HEK293T (cell line): ENCODE measurements around the gene ACTRT2.

Experiments used
- BHLHE40 ChIP-seq: fragments of 450-650 bp; IDR thresholded peaks from 2 replicates; pipeline ENCODE4 v1.6.1; 2016; ENCODE audit warnings: mild to moderate bottlenecking, moderate library complexity, borderline replicate concordance
- CTBP1 ChIP-seq: fragments of 450-650 bp; IDR thresholded peaks from 2 replicates; pipeline ENCODE4 v1.6.1; 2016; ENCODE audit warnings: borderline replicate concordance
- ELF4 ChIP-seq: fragments of 450-650 bp; IDR thresholded peaks from 2 replicates; pipeline ENCODE4 v1.6.1; 2017; ENCODE audit warnings: antibody characterized with exemption
- FOXA1 ChIP-seq: fragments of 450-650 bp; IDR thresholded peaks from 2 replicates; pipeline ENCODE4 v1.6.1; 2016; ENCODE audit warnings: mild to moderate bottlenecking
- FOXK2 ChIP-seq: fragments of 450-650 bp; IDR thresholded peaks from 2 replicates; pipeline ENCODE4 v1.6.1; 2016; ENCODE audit warnings: mild to moderate bottlenecking
- FOXM1 ChIP-seq: fragments of 450-650 bp; IDR thresholded peaks from 2 replicates; pipeline ENCODE4 v1.6.1; 2017; ENCODE audit warnings: mild to moderate bottlenecking, borderline replicate concordance
- HDGF ChIP-seq: fragments of 450-650 bp; IDR thresholded peaks from 2 replicates; pipeline ENCODE4 v1.6.1; 2017; ENCODE audit warnings: antibody characterized with exemption, borderline replicate concordance
- L3MBTL2 ChIP-seq: fragments of 450-650 bp; conservative IDR thresholded peaks from 2 replicates; pipeline ENCODE4 v1.6.1; 2016; ENCODE audit warnings: mild to moderate bottlenecking
- LEF1 ChIP-seq: fragments of 450-650 bp; IDR thresholded peaks from 2 replicates; pipeline ENCODE4 v1.6.1; 2017; ENCODE audit warnings: mild to moderate bottlenecking, borderline replicate concordance
- SP1 ChIP-seq: fragments of 450-650 bp; IDR thresholded peaks from 2 replicates; pipeline ENCODE4 v1.6.1; 2017
- SUZ12 ChIP-seq: fragments of 450-650 bp; IDR thresholded peaks from 2 replicates; pipeline ENCODE4 v1.6.1; 2016; ENCODE audit warnings: mild to moderate bottlenecking
- TARDBP ChIP-seq: fragments of 450-650 bp; IDR thresholded peaks from 2 replicates; pipeline ENCODE4 v1.6.1; 2016
- ZNF384 ChIP-seq: fragments of 450-650 bp; IDR thresholded peaks from 2 replicates; pipeline ENCODE4 v1.6.1; 2016

- TF ChIP-seq FOXA1 (no peak), BHLHE40 (no peak), FOXK2 (no peak), ZNF384 (no peak), SUZ12 (no peak), CTBP1 (no peak), FOXM1 (no peak), SP1 (no peak), HDGF (no peak), L3MBTL2 (no peak), LEF1 (no peak), TARDBP (no peak), ELF4 (no peak)
Measured at GRCh38 chr1:3011631-3012455, 9.4 kb upstream of the ACTRT2 start.
